A549 (cell line): ENCODE data around the gene TPCN1. TPM values are rescaled to one million over a fixed set of nuclear protein-coding genes. Genes with fewer than 3 reads are reported as not detected.

Source experiments
- ATAC-seq, 2 experiments: fragments of 200-7000 bp in 1 of 2; fragments of >200 bp in 1 of 2; cut with Nextera tagmentation in 1 of 2; cut with Tn5 transposase in 1 of 2; 3 replicates each; pipeline versions ENCODE4 v1.8.0 to v1.9.1; 2018 to 2020; ENCODE audit warnings: mild to moderate bottlenecking in 1 of 2, moderate library complexity in 1 of 2
- CTCF ChIA-PET: fragments of 300-600 bp; sonication (Branson Sonifier 250); formaldehyde crosslinking; extraction: SDS; loops from one replicate; lab custom pipeline; 2021; ENCODE audit warnings: antibody characterized with exemption, inconsistent platforms; lab: Yijun Ruan, JAX
- POLR2A ChIA-PET: fragments of 350-600 bp; formaldehyde crosslinking; extraction: SDS; loops from one replicate; lab custom pipeline; 2021; ENCODE audit warnings: antibody characterized with exemption, inconsistent platforms; lab: Yijun Ruan, JAX
- DNase-seq, 2 experiments: peaks; one replicate each; pipeline versions ENCODE4 v3.0.0 to v3.0.0-alpha.2; 2011 to 2016; ENCODE audit warnings: low read depth in 1 of 2, low spot score in 1 of 2
- FAIRE-seq: peaks from 2 replicates; lab custom pipeline; 2011; peaks lifted over from hg19 to GRCh38; lab: Jason Lieb, UNC
- H3K27ac ChIP-seq, 2 experiments: fragments of >200 bp; sonication (Bioruptor Twin); formaldehyde crosslinking; 3 replicates each; pipeline ENCODE4 v1.5.1; 2016 to 2017
- H3K4me1 ChIP-seq: fragments of >200 bp; sonication (Bioruptor Twin); formaldehyde crosslinking; 3 replicates; pipeline ENCODE4 v1.6.1; 2016
- H3K4me2 ChIP-seq: fragments of >200 bp; sonication (Bioruptor Twin); formaldehyde crosslinking; 3 replicates; pipeline ENCODE4 v1.6.1; 2016
- H3K4me3 ChIP-seq: fragments of >200 bp; sonication (Bioruptor Twin); formaldehyde crosslinking; 3 replicates; pipeline ENCODE4 v1.5.1; 2016
- H3K9me3 ChIP-seq: fragments of >200 bp; sonication (Bioruptor Twin); formaldehyde crosslinking; 3 replicates; pipeline ENCODE4 v1.6.1; 2016
- BHLHE40 ChIP-seq: IDR thresholded peaks from 2 replicates; pipeline ENCODE4 v1.6.1; 2012; ENCODE audit warnings: low read depth, low read length, inconsistent platforms
- CBX2 ChIP-seq: fragments of 200-600 bp; sonication (generic); IDR thresholded peaks from 2 replicates; pipeline ENCODE4 v1.6.1; 2016; ENCODE audit warnings: low read depth, mild to moderate bottlenecking, borderline replicate concordance
- CHD2 ChIP-seq: fragments of 150-350 bp; IDR thresholded peaks from 2 replicates; pipeline ENCODE4 v1.6.1; 2014; ENCODE audit warnings: low read length; ENCODE audit not compliant: partially characterized antibody
- CHD4 ChIP-seq: fragments of 200-600 bp; sonication (generic); IDR thresholded peaks from 2 replicates; pipeline ENCODE4 v1.6.1; 2016; ENCODE audit warnings: antibody characterized with exemption, mild to moderate bottlenecking, borderline replicate concordance
- FOSB ChIP-seq: fragments of 250-450 bp; sonication (Bioruptor Pico); IDR thresholded peaks from 2 replicates; pipeline ENCODE4 v1.5.0; 2020; ENCODE audit warnings: mild to moderate bottlenecking, moderate library complexity
- GATA3 ChIP-seq: IDR thresholded peaks from 2 replicates; pipeline ENCODE4 v1.6.1; 2012; ENCODE audit warnings: borderline replicate concordance
- HEYL ChIP-seq: fragments of 250-450 bp; sonication (Bioruptor Pico); IDR thresholded peaks from 2 replicates; pipeline ENCODE4 v1.8.0; 2021; ENCODE audit warnings: mild to moderate bottlenecking, moderate library complexity
- HOXB13 ChIP-seq: fragments of 250-450 bp; sonication (Bioruptor Pico); IDR thresholded peaks from 2 replicates; pipeline ENCODE4 v1.5.0; 2020; ENCODE audit warnings: low read depth, mild to moderate bottlenecking, moderate library complexity
- HOXB5 ChIP-seq: fragments of 250-450 bp; sonication (Bioruptor Pico); IDR thresholded peaks from 2 replicates; pipeline ENCODE4 v1.5.0; 2020; ENCODE audit warnings: mild to moderate bottlenecking, moderate library complexity
- JUN ChIP-seq, 2 experiments: fragments of >200 bp; sonication (Bioruptor Twin); formaldehyde crosslinking; IDR thresholded peaks; 2 replicates in 1 of 2; 3 replicates in 1 of 2; pipeline ENCODE4 v1.6.1; 2016 to 2017
- KDM1A ChIP-seq: fragments of 200-600 bp; sonication (generic); IDR thresholded peaks from 2 replicates; pipeline ENCODE4 v1.6.1; 2016; ENCODE audit warnings: low read depth, mild to moderate bottlenecking
- KDM5A ChIP-seq: fragments of 200-600 bp; sonication (generic); IDR thresholded peaks from 2 replicates; pipeline ENCODE4 v1.6.1; 2016; ENCODE audit warnings: antibody characterized with exemption, mild to moderate bottlenecking
- MAZ ChIP-seq: fragments of 150-350 bp; IDR thresholded peaks from 2 replicates; pipeline ENCODE4 v1.6.1; 2014; ENCODE audit warnings: antibody characterized with exemption, low read depth, low read length, borderline replicate concordance
- MYC ChIP-seq: IDR thresholded peaks from 2 replicates; pipeline ENCODE4 v1.6.1; 2012; ENCODE audit warnings: mild to moderate bottlenecking, inconsistent platforms, low read length, improper control_type of control experiment, borderline replicate concordance
- NFE2L2 ChIP-seq: fragments of 150-350 bp; conservative IDR thresholded peaks from 2 replicates; pipeline ENCODE4 v1.6.1; 2014; ENCODE audit warnings: low read length
- PHF8 ChIP-seq: fragments of 200-600 bp; sonication (generic); IDR thresholded peaks from 2 replicates; pipeline ENCODE4 v1.6.1; 2016; ENCODE audit warnings: low read depth, mild to moderate bottlenecking, antibody characterized with exemption, moderate library complexity, borderline replicate concordance
- POLR2A ChIP-seq: IDR thresholded peaks from 2 replicates; pipeline ENCODE4 v1.6.1; 2012; ENCODE audit warnings: mild to moderate bottlenecking, low read length
- POLR2AphosphoS2 ChIP-seq: conservative IDR thresholded peaks from 2 replicates; pipeline ENCODE4 v1.6.1; 2012; ENCODE audit warnings: low read length, improper control_type of control experiment, inconsistent platforms
- RARB ChIP-seq: fragments of 250-450 bp; sonication (Bioruptor Pico); IDR thresholded peaks from 2 replicates; pipeline ENCODE4 v1.8.0; 2021; ENCODE audit warnings: mild to moderate bottlenecking, moderate library complexity
- RNF2 ChIP-seq: fragments of 200-600 bp; sonication (generic); IDR thresholded peaks from 2 replicates; pipeline ENCODE4 v1.6.1; 2016; ENCODE audit warnings: low read depth, mild to moderate bottlenecking, antibody characterized with exemption, moderate library complexity, borderline replicate concordance
- ZNF302 ChIP-seq: fragments of 250-450 bp; sonication (Bioruptor Pico); IDR thresholded peaks from 2 replicates; pipeline ENCODE4 v1.9.0; 2021; ENCODE audit warnings: inconsistent platforms, mild to moderate bottlenecking, moderate library complexity
- WGBS: methylation state at CpG from one replicate; pipeline ENCODE4 v1.1.6; 2017; ENCODE audit errors: missing lambda C conversion rate; 5-methylcytosine and 5-hydroxymethylcytosine counted together
- polyA plus RNA-seq, 4 experiments: library from polyadenylated mRNA; depleted of rRNA in 3 of 4; stranded (reverse); fragments of >200 nt; fragmentation: RNase III in 1 of 4; extraction: RNeasy Plus Mini Kit Qiagen cat#74134 plus additional on column Dnase treatment in 1 of 4; gene quantifications; 2 replicates in 3 of 4; 3 replicates in 1 of 4; pipeline ENCODE4 v1.2.3, GENCODE V29; 2011 to 2017
- TF ChIP-seq, protein P1 (sequence below): fragments of 250-450 bp; sonication (Bioruptor Pico); IDR thresholded peaks from 2 replicates; pipeline ENCODE4 v1.5.0; 2020; ENCODE audit warnings: low read depth, mild to moderate bottlenecking, moderate library complexity
- TF ChIP-seq, protein P2 (sequence below): IDR thresholded peaks from 2 replicates; pipeline ENCODE4 v1.6.1; 2012
- TF ChIP-seq, protein P3 (sequence below): IDR thresholded peaks from 2 replicates; pipeline ENCODE4 v1.6.1; 2012; ENCODE audit warnings: low read depth, borderline replicate concordance

The TPCN1 gene
- polyA plus RNA-seq, 2 of the 4 experiments (the other 2 are of a cell fraction) = 21.9 to 24.1 TPM

DNA sequence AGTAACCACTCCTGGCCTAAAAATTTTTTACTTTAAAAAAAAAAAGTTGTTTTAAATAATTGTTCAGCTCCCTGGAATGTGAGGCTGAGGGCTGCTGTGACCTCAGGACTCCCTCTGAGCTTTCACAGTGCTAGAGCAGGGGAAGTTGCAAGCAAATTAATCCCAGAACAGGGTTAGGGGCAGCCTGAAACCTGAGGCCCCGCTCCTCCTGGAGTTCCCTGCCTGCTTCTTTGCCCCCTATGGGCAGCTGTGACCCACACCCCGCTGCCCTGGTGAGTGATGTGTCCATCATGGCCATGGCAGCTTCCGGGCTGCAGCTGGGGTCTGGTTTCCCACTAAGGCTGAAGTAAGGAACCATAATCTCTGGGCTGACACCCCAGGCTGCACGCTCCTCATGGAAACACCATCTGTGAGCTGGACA, 26.3 kb upstream of the TPCN1 start:
- peak overlapping the region; percentile 50 for H3K4me2 ChIP-seq
- 89% methylated on average over 4 of the region's 4 CpGs for WGBS
- peak overlapping the region; percentile 64 to 83; a peak in 5 of 6 replicates for H3K27ac ChIP-seq
- peaks cover 36% of the 10 kb centered on the region for H3K4me1 ChIP-seq
- H3K4me3 ChIP-seq = no peak overlapping the region
- POLR2A ChIA-PET = interaction anchor here (0.7 to 1.9 kb wide), 3 partner anchors 10 to 26 kb away, joined by 5 to 12 read pairs (median 5); partner anchors contain the start of genes DDX54, RITA1 and TPCN1
- FAIRE-seq = no peak
- TF ChIP-seq KDM5A (no peak), KDM1A (no peak), GATA3 (no peak), RARB (CRISPR knock-in tag) (no peak)
- TF ChIP-seq, protein P1, sequence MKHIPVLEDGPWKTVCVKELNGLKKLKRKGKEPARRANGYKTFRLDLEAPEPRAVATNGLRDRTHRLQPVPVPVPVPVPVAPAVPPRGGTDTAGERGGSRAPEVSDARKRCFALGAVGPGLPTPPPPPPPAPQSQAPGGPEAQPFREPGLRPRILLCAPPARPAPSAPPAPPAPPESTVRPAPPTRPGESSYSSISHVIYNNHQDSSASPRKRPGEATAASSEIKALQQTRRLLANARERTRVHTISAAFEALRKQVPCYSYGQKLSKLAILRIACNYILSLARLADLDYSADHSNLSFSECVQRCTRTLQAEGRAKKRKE (CRISPR knock-in tag) = no peak
- TF ChIP-seq, all 56 proteins: peak for 0
- CTCF ChIA-PET = interaction anchor here (0.6 to 3.8 kb wide), 11 partner anchors 8 to 1290 kb away, joined by 3 to 35 read pairs (median 3); partner anchors contain the start of genes DDX54, RITA1 and TPCN1
- no peaks in the 10 kb centered on the region for H3K9me3 ChIP-seq
- ATAC-seq = no peak
- DNase-seq = no peak

DNA sequence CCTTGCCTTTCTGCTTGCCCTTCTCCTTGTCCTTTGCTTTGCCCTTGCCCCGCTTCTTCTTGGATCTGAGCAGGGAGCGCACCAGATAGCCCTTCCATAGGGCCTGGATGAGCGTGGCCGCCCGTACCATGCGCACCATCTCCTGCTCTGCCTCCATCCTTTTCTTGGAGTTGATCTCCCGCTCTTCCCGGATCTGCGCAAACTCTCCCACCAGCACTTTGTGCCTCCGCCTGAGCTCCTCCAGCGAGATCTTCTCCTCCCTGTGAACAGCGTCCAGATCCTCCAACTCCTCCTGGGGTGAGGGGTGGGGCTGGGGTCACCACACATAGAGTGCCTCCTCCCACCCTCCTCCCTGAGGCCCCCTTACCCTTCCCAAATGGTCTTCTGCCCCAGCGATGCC, 25.7 kb upstream of the TPCN1 start:
- Histone ChIP-seq H3K4me2 (no peak overlapping the region), H3K27ac (peak overlapping the region in 1 of 2 experiments; percentile 83; a peak in 4 of 6 replicates), H3K4me1 (peaks cover 33% of the 10 kb centered on the region), H3K4me3 (no peak overlapping the region), H3K9me3 (no peaks in the 10 kb centered on the region)
- ChIA-PET CTCF (interaction anchor here (0.6 to 3.8 kb wide), 12 partner anchors 9 to 229 kb away, joined by 3 to 35 read pairs (median 4); partner anchors contain the start of genes DDX54, RITA1, SDSL and TPCN1), POLR2A (interaction anchor here (1.1 kb wide), 1 partner anchor 26 kb away, joined by 5 read pairs; the partner anchor contains the start of gene TPCN1)
- WGBS = 94% methylated on average over 13 of the region's 13 CpGs
- no peak for DNase-seq
- FAIRE-seq = no peak
- TF ChIP-seq MAZ = no peak
- TF ChIP-seq MYC = no peak
- TF ChIP-seq HOXB5 = no peak
- no peak for TF ChIP-seq CHD4
- TF ChIP-seq FOSB (CRISPR knock-in tag) = no peak
- TF ChIP-seq RARB (CRISPR knock-in tag) = no peak
- no peak for TF ChIP-seq CBX2
- TF ChIP-seq JUN (IDR thresholded peaks at IDR 0.05) = no peak
- TF ChIP-seq, protein P1 (CRISPR knock-in tag) = no peak
- no peak for TF ChIP-seq HOXB13 (CRISPR knock-in tag)
- no peak for TF ChIP-seq GATA3
- ATAC-seq = no peak

DNA sequence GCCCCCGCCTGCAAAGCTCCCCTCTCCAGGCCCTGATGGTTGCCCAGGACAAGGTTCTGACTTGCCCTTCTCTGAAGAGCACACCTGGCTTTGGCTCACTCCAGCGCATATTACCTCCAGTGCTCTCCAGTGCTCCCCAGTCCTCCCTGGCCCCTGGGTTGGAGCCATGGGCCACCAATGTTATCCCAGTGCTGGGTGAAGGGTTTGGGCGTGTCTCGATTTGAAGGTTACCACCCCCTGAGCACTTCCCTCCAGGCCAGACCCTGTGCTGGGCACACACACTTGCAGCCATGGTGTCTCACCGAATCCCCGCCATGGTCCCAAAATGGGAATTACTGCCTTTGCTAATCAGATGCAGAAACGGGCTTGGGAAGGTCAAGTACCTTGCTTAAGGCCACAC, 24.7 kb upstream of the TPCN1 start:
- Histone ChIP-seq H3K9me3 (no peaks in the 10 kb centered on the region), H3K4me3 (no peak overlapping the region), H3K4me1 (peaks cover 27% of the 10 kb centered on the region), H3K27ac (peak overlapping the region in 1 of 2 experiments; percentile 83; a peak in 1 of 6 replicates), H3K4me2 (no peak overlapping the region)
- no peak for DNase-seq
- TF ChIP-seq, protein P2, sequence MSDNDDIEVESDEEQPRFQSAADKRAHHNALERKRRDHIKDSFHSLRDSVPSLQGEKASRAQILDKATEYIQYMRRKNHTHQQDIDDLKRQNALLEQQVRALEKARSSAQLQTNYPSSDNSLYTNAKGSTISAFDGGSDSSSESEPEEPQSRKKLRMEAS = no peak
- TF ChIP-seq HEYL (CRISPR knock-in tag) = no peak
- TF ChIP-seq KDM5A = no peak
- TF ChIP-seq POLR2A = no peak
- TF ChIP-seq HOXB5 = no peak
- no peak for TF ChIP-seq ZNF302
- TF ChIP-seq BHLHE40 = no peak
- TF ChIP-seq NFE2L2 = no peak
- no peak for TF ChIP-seq MYC
- TF ChIP-seq, protein P3, sequence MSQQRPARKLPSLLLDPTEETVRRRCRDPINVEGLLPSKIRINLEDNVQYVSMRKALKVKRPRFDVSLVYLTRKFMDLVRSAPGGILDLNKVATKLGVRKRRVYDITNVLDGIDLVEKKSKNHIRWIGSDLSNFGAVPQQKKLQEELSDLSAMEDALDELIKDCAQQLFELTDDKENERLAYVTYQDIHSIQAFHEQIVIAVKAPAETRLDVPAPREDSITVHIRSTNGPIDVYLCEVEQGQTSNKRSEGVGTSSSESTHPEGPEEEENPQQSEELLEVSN = no peak
- no peak for TF ChIP-seq POLR2AphosphoS2
- TF ChIP-seq RNF2 = no peak
- TF ChIP-seq CHD2 = no peak
- TF ChIP-seq PHF8 = no peak
- 66% methylated on average over 7 of the region's 7 CpGs for WGBS
- ChIA-PET CTCF (interaction anchor here (0.9 to 3.8 kb wide), 18 partner anchors 9 to 228 kb away, joined by 3 to 35 read pairs (median 5); partner anchors contain the start of genes SDSL and TPCN1), POLR2A (no interaction called here)
- ATAC-seq = peak in 1 of 2 experiments; percentile 1; a peak in 1 of 6 replicates
- no peak for FAIRE-seq
